Panc1 (cell line): ENCODE results near the gene XYLT1. TPM values are rescaled to one million over a fixed set of nuclear protein-coding genes. Genes with fewer than 3 reads are reported as not detected.

Experiments
- ATAC-seq: fragments of 200-7000 bp; cut with Tn5 transposase; 2 replicates; pipeline ENCODE4 v1.9.1; 2020; ENCODE audit warnings: mild to moderate bottlenecking, moderate library complexity
- BruUV-seq: library from RNA; stranded (reverse); fragments of 400-500 nt; replicated peaks from 2 replicates; lab custom pipeline; 2021; lab: Mats Ljungman, UMichigan
- CTCF ChIA-PET: fragments of 300-600 bp; sonication (Branson Sonifier 250); formaldehyde crosslinking; loops from one replicate; lab custom pipeline; 2022; ENCODE audit warnings: antibody characterized with exemption; lab: Charles Lee
- POLR2A ChIA-PET: fragments of 300-600 bp; sonication (Branson Sonifier 250); formaldehyde crosslinking; loops from one replicate; lab custom pipeline; 2022; ENCODE audit warnings: antibody characterized with exemption; lab: Charles Lee
- DNase-seq: peaks from one replicate; pipeline ENCODE4 v3.0.0-alpha.2; 2010; ENCODE audit warnings: low read depth, low spot score
- H3K27ac ChIP-seq: 2 replicates; pipeline ENCODE4 v1.5.1; 2011; ENCODE audit warnings: mild to moderate bottlenecking, low read length, inconsistent platforms
- H3K27me3 ChIP-seq: fragments of 200-500 bp; sonication (Bioruptor generic); 2 replicates; pipeline ENCODE4 v1.6.0; 2014; ENCODE audit warnings: low read length, inconsistent platforms; ENCODE audit not compliant: control insufficient read depth, insufficient read depth
- H3K36me3 ChIP-seq: fragments of 200-500 bp; sonication (Bioruptor generic); 2 replicates; pipeline ENCODE4 v1.5.1; 2014; ENCODE audit warnings: inconsistent platforms, mild to moderate bottlenecking, low read length, moderate library complexity; ENCODE audit not compliant: control insufficient read depth, insufficient read depth
- H3K4me1 ChIP-seq: 2 replicates; pipeline ENCODE4 v1.5.1; 2011; ENCODE audit warnings: inconsistent platforms, mild to moderate bottlenecking, low read length, moderate library complexity; ENCODE audit not compliant: control insufficient read depth, insufficient read depth
- H3K4me3 ChIP-seq, 2 experiments: 2 replicates each; pipeline ENCODE4 v1.5.1; 2011 to 2012; ENCODE audit warnings: low read depth in 2 of 2, low read length in 2 of 2, mild to moderate bottlenecking in 2 of 2, inconsistent platforms in 1 of 2, moderate library complexity in 1 of 2
- H3K9me3 ChIP-seq: fragments of 200-500 bp; sonication (Bioruptor generic); 2 replicates; pipeline ENCODE4 v1.5.1; 2014; ENCODE audit warnings: low read depth, mild to moderate bottlenecking, inconsistent platforms, low read length, moderate library complexity; ENCODE audit not compliant: control insufficient read depth, insufficient read depth
- POLR2AphosphoS5 ChIP-seq: IDR thresholded peaks from 2 replicates; pipeline ENCODE4 v1.6.1; 2012; ENCODE audit warnings: mild to moderate bottlenecking, low read depth, low read length, moderate library complexity
- SIN3A ChIP-seq: IDR thresholded peaks from 2 replicates; pipeline ENCODE4 v1.6.1; 2012; ENCODE audit warnings: low read depth, mild to moderate bottlenecking, low read length, moderate library complexity, borderline replicate concordance; ENCODE audit not compliant: insufficient read depth
- TCF7L2 ChIP-seq: IDR thresholded peaks from 2 replicates; pipeline ENCODE4 v1.6.1; 2011; ENCODE audit warnings: mild to moderate bottlenecking, low read depth, low read length, inconsistent platforms
- in situ Hi-C: cut with HindIII; loops from 2 replicates; pipeline ENCODE4 v1.10.0; 2016; ENCODE audit warnings: low sequenced_read_pairs, low pct_unique_long_range_greater_than_20kb
- intact Hi-C: fragments of 100-400 bp; cut with micrococcal nuclease; formaldehyde crosslinking; loops from one replicate; pipeline ENCODE4 v1.10.0; 2022; ENCODE audit not compliant: unreplicated experiment
- total RNA-seq: library from RNA; stranded (reverse); gene quantifications from one replicate; pipeline ENCODE4 v1.2.1, GENCODE V29; 2021; ENCODE audit not compliant: unreplicated experiment
- TF ChIP-seq, protein P1 (sequence below): fragments of 450-650 bp; IDR thresholded peaks from 2 replicates; pipeline ENCODE4 v1.5.1; 2017; ENCODE audit warnings: mild to moderate bottlenecking
- TF ChIP-seq, protein P2 (sequence below), 2 experiments: IDR thresholded peaks; 2 replicates each; pipeline ENCODE4 v1.6.1; 2011 to 2012; ENCODE audit warnings: low read depth in 2 of 2, control low read depth in 1 of 2, low read length in 1 of 2, mild to moderate bottlenecking in 1 of 2, moderate library complexity in 1 of 2; ENCODE audit not compliant: insufficient read depth in 1 of 2

The XYLT1 gene
- total RNA-seq, 1 experiment from 2014 or later: 0.62 TPM

DNA sequence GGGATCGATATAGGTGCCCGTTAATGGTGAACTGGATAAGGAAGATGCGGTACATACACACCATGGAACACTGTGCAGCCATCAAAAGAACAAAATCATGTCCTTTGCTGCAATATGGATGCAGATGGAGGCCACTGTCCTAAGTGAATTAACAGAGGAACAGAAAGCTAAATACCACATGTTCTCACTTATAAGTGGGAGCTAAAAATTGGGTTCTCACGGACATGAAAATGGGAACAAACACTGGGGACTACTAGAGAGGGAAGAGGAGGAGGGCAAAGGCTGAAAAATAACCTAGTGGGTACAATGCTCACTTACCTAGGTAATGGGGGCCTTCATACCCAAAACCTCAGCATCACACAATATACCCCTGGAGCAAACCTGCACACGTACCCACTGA, 302.6 kb downstream of the XYLT1 start:
- ChIA-PET CTCF (no interaction called here), POLR2A (no interaction called here)
- intact Hi-C loops: no loop called here
- H3K27ac ChIP-seq: no peak overlapping the region
- DNase-seq (no peak), ATAC-seq (no peak)
- no peaks in the 10 kb centered on the region for H3K9me3 ChIP-seq
- H3K27me3 ChIP-seq: peaks cover 14% of the 10 kb centered on the region
- no peak for TF ChIP-seq POLR2AphosphoS5
- no peak for TF ChIP-seq SIN3A
- TF ChIP-seq, protein P1, sequence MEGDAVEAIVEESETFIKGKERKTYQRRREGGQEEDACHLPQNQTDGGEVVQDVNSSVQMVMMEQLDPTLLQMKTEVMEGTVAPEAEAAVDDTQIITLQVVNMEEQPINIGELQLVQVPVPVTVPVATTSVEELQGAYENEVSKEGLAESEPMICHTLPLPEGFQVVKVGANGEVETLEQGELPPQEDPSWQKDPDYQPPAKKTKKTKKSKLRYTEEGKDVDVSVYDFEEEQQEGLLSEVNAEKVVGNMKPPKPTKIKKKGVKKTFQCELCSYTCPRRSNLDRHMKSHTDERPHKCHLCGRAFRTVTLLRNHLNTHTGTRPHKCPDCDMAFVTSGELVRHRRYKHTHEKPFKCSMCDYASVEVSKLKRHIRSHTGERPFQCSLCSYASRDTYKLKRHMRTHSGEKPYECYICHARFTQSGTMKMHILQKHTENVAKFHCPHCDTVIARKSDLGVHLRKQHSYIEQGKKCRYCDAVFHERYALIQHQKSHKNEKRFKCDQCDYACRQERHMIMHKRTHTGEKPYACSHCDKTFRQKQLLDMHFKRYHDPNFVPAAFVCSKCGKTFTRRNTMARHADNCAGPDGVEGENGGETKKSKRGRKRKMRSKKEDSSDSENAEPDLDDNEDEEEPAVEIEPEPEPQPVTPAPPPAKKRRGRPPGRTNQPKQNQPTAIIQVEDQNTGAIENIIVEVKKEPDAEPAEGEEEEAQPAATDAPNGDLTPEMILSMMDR: no peak
- TF ChIP-seq TCF7L2: no peak
- TF ChIP-seq, protein P2, sequence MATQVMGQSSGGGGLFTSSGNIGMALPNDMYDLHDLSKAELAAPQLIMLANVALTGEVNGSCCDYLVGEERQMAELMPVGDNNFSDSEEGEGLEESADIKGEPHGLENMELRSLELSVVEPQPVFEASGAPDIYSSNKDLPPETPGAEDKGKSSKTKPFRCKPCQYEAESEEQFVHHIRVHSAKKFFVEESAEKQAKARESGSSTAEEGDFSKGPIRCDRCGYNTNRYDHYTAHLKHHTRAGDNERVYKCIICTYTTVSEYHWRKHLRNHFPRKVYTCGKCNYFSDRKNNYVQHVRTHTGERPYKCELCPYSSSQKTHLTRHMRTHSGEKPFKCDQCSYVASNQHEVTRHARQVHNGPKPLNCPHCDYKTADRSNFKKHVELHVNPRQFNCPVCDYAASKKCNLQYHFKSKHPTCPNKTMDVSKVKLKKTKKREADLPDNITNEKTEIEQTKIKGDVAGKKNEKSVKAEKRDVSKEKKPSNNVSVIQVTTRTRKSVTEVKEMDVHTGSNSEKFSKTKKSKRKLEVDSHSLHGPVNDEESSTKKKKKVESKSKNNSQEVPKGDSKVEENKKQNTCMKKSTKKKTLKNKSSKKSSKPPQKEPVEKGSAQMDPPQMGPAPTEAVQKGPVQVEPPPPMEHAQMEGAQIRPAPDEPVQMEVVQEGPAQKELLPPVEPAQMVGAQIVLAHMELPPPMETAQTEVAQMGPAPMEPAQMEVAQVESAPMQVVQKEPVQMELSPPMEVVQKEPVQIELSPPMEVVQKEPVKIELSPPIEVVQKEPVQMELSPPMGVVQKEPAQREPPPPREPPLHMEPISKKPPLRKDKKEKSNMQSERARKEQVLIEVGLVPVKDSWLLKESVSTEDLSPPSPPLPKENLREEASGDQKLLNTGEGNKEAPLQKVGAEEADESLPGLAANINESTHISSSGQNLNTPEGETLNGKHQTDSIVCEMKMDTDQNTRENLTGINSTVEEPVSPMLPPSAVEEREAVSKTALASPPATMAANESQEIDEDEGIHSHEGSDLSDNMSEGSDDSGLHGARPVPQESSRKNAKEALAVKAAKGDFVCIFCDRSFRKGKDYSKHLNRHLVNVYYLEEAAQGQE (IDR thresholded peaks at IDR 0.05; ENCODE audit: insufficient read depth in 1 of 2, low read depth in 2 of 2, low read length in 1 of 2): no peak
- H3K36me3 ChIP-seq: no peaks in the 10 kb centered on the region
- H3K4me3 ChIP-seq: no peak overlapping the region
- BruUV-seq: no TSS peak
- H3K4me1 ChIP-seq: no peaks in the 10 kb centered on the region
- in situ Hi-C loops: no loop called here

DNA sequence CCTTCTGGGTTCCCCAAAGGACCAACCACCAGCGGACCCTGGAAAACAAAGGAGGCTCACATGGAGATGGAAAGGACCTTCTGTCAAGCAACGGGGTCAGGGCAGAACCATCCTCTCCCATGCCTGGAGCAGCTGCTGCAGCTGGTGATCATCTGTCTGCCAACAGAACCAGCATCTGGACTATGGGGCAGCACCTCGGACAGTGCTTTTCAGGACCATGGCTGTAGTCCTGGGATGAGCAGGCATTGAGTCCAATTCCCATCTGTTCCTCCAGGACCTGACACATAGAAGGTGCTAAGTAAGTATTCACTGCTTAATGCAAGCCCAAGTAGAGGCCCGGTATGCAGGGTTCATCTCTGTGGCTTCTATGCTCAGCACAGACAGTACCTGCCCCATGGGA, 304.7 kb downstream of the XYLT1 start:
- no peaks in the 10 kb centered on the region for H3K4me1 ChIP-seq
- H3K27me3 ChIP-seq: peaks cover 5% of the 10 kb centered on the region
- H3K36me3 ChIP-seq: no peaks in the 10 kb centered on the region
- ATAC-seq: no peak
- DNase-seq: no peak
- H3K9me3 ChIP-seq: no peaks in the 10 kb centered on the region
- ChIA-PET CTCF (no interaction called here), POLR2A (no interaction called here)
- H3K4me3 ChIP-seq: no peak overlapping the region
- intact Hi-C loops: no loop called here
- in situ Hi-C loops: no loop called here
- TF ChIP-seq TCF7L2 (no peak), POLR2AphosphoS5 (no peak)
- TF ChIP-seq, protein P2 (IDR thresholded peaks at IDR 0.05; ENCODE audit: insufficient read depth in 1 of 2, low read depth in 2 of 2, low read length in 1 of 2): peak; percentile 67 to 80; a peak in 3 of 4 replicates
- no TSS peak for BruUV-seq
- no peak overlapping the region for H3K27ac ChIP-seq
